GM23338 (cell line): ENCODE data around the gene RCAN3. TPM values are rescaled to one million over a fixed set of nuclear protein-coding genes. Genes with fewer than 3 reads are reported as not detected.

Experiments
- ATAC-seq: fragments of 200-7000 bp; cut with Tn5 transposase; 3 replicates; pipeline ENCODE4 v1.9.1; 2020
- DNase-seq: peaks from one replicate; pipeline ENCODE4 v3.0.0-alpha.2; 2015; ENCODE audit warnings: low spot score
- H2AFZ ChIP-seq: fragments of 200-600 bp; sonication (generic); 2 replicates; pipeline ENCODE4 v1.8.0; 2016; ENCODE audit warnings: antibody characterized with exemption, mild to moderate bottlenecking, moderate library complexity
- H3F3A ChIP-seq: fragments of 200-600 bp; sonication (generic); replicated peaks from 2 replicates; pipeline ENCODE4 v1.8.0; 2017; ENCODE audit warnings: antibody characterized with exemption, mixed run types, low read depth
- H3K27ac ChIP-seq: fragments of 200-600 bp; sonication (generic); 2 replicates; pipeline ENCODE4 v1.6.1; 2016; ENCODE audit warnings: low read depth
- H3K27me3 ChIP-seq: fragments of 200-600 bp; sonication (generic); 2 replicates; pipeline ENCODE4 v1.8.0; 2016; ENCODE audit warnings: mild to moderate bottlenecking, mixed run types, moderate library complexity; ENCODE audit not compliant: insufficient read depth
- H3K36me3 ChIP-seq: fragments of 200-600 bp; sonication (generic); 2 replicates; pipeline ENCODE4 v1.8.0; 2016; ENCODE audit warnings: mild to moderate bottlenecking; ENCODE audit not compliant: insufficient read depth
- H3K4me1 ChIP-seq: fragments of 200-600 bp; sonication (generic); 2 replicates; pipeline ENCODE4 v1.8.0; 2016; ENCODE audit warnings: mild to moderate bottlenecking, moderate library complexity; ENCODE audit not compliant: insufficient read depth
- H3K4me2 ChIP-seq: fragments of 200-600 bp; sonication (generic); 2 replicates; pipeline ENCODE4 v1.7.1; 2017; ENCODE audit warnings: mixed run types
- H3K4me3 ChIP-seq: fragments of 200-600 bp; sonication (generic); 2 replicates; pipeline ENCODE4 v1.6.1; 2016; ENCODE audit warnings: mixed run types
- H3K79me2 ChIP-seq: fragments of 200-600 bp; sonication (generic); replicated peaks from 2 replicates; pipeline ENCODE4 v1.8.0; 2017; ENCODE audit warnings: mild to moderate bottlenecking; ENCODE audit not compliant: insufficient read depth
- H3K9me2 ChIP-seq: fragments of 200-600 bp; sonication (generic); 2 replicates; pipeline ENCODE4 v1.8.0; 2017; ENCODE audit not compliant: insufficient read depth
- H4K20me1 ChIP-seq: fragments of 200-600 bp; sonication (generic); replicated peaks from 2 replicates; pipeline ENCODE4 v1.8.0; 2017; ENCODE audit warnings: mild to moderate bottlenecking; ENCODE audit not compliant: insufficient read depth
- H3K27ac Mint-ChIP-seq: 2 replicates; pipeline ENCODE4 v1.8.0; 2020; ENCODE audit warnings: inconsistent platforms, mild to moderate bottlenecking, moderate library complexity, mixed read lengths
- H3K27me3 Mint-ChIP-seq: 3 replicates; pipeline ENCODE4 v1.8.0; 2022; ENCODE audit warnings: low read depth, mild to moderate bottlenecking, moderate library complexity, mixed read lengths, inconsistent platforms; ENCODE audit not compliant: insufficient read depth, poor library complexity
- H3K36me3 Mint-ChIP-seq: 3 replicates; pipeline ENCODE4 v1.8.0; 2021; ENCODE audit warnings: low read depth, mild to moderate bottlenecking, inconsistent platforms, moderate library complexity, mixed read lengths
- H3K4me1 Mint-ChIP-seq: 3 replicates; pipeline ENCODE4 v1.8.0; 2020; ENCODE audit warnings: mild to moderate bottlenecking, inconsistent platforms, mixed read lengths
- H3K4me3 Mint-ChIP-seq: 3 replicates; pipeline ENCODE4 v1.8.0; 2021; ENCODE audit warnings: moderate library complexity, mild to moderate bottlenecking, inconsistent platforms, mixed read lengths
- H3K9me3 Mint-ChIP-seq: 3 replicates; pipeline ENCODE4 v1.8.0; 2020; ENCODE audit warnings: moderate library complexity, mild to moderate bottlenecking, inconsistent platforms, mixed read lengths
- CREB1 ChIP-seq: fragments of 250-450 bp; sonication (Bioruptor Pico); IDR thresholded peaks from 2 replicates; pipeline ENCODE4 v1.5.0; 2020; ENCODE audit warnings: low read depth, mild to moderate bottlenecking, moderate library complexity
- CTCF ChIP-seq, 2 experiments: fragments of 200-600 bp in 1 of 2; sonication (generic) in 1 of 2; conservative IDR thresholded peaks; 2 replicates each; pipeline versions ENCODE4 v1.5.1 to v1.6.1; 2016 to 2017; ENCODE audit warnings: antibody characterized with exemption in 2 of 2, low read depth in 2 of 2, mild to moderate bottlenecking in 2 of 2, moderate library complexity in 1 of 2
- ETS1 ChIP-seq: IDR thresholded peaks from 2 replicates; pipeline ENCODE4 v1.6.1; 2016; ENCODE audit warnings: antibody characterized with exemption
- EZH2 ChIP-seq: fragments of 200-600 bp; sonication (generic); IDR thresholded peaks from one replicate; pipeline ENCODE4 v1.8.0; 2017; ENCODE audit warnings: antibody characterized with exemption, mild to moderate bottlenecking, low read depth; ENCODE audit not compliant: unreplicated experiment
- JUNB ChIP-seq: IDR thresholded peaks from one replicate; pipeline ENCODE4 v1.6.1; 2016; ENCODE audit warnings: antibody characterized with exemption; ENCODE audit not compliant: unreplicated experiment
- NANOG ChIP-seq: IDR thresholded peaks from 2 replicates; pipeline ENCODE4 v1.6.1; 2016; ENCODE audit warnings: antibody characterized with exemption, borderline replicate concordance
- POLR2AphosphoS5 ChIP-seq: IDR thresholded peaks from 2 replicates; pipeline ENCODE4 v1.6.1; 2016; ENCODE audit warnings: antibody characterized with exemption, low read depth
- STAT1 ChIP-seq: IDR thresholded peaks from one replicate; pipeline ENCODE4 v1.6.1; 2016; ENCODE audit warnings: antibody characterized with exemption; ENCODE audit not compliant: unreplicated experiment
- ZNF114 ChIP-seq: fragments of 250-450 bp; sonication (Bioruptor Pico); IDR thresholded peaks from 2 replicates; pipeline ENCODE4 v1.5.0; 2020; ENCODE audit warnings: mild to moderate bottlenecking, moderate library complexity
- polyA plus RNA-seq: library from polyadenylated mRNA; unstranded; fragments of >200 nt; fragmentation: Nextera tagmentation; extraction: Ambion mirVana; gene quantifications from 2 replicates; pipeline ENCODE4 v1.2.1, GENCODE V29; 2016
- total RNA-seq: library from RNA; depleted of rRNA; stranded (reverse); fragments of >200 nt; shearing (Covaris generic); gene quantifications from 2 replicates; pipeline ENCODE4 v1.2.3, GENCODE V29; 2014

Gene RCAN3
- total and polyA plus RNA-seq, 2 experiments from 2014 or later = 8.9 to 11.2 TPM

GRCh38 chr1:24500448-24501048 lies 2.1 kb upstream of the RCAN3 start:
- Mint-ChIP-seq H3K36me3 (peaks cover 2% of the 10 kb centered on the region; the same call in 1 of the 3 replicates), H3K27ac (no peak overlapping the region), H3K4me1 (peaks cover 30% of the 10 kb centered on the region), H3K27me3 (peaks cover 8% of the 10 kb centered on the region), H3K9me3 (peaks cover 3% of the 10 kb centered on the region; the same call in 1 of the 3 replicates), H3K4me3 (no peak overlapping the region)
- Histone ChIP-seq H4K20me1 (no peaks in the 10 kb centered on the region), H3K4me2 (no peak overlapping the region), H3K4me1 (peaks cover 19% of the 10 kb centered on the region), H3F3A (0 out of 2 replicates have a peak, but pooled peaks cover 3% of the 10 kb centered on the region), H3K36me3 (no peaks in the 10 kb centered on the region), H2AFZ (peak overlapping the region; percentile 99), H3K4me3 (no peak overlapping the region), H3K27me3 (peaks cover 7% of the 10 kb centered on the region), H3K9me2 (no peaks in the 10 kb centered on the region), H3K79me2 (peaks cover 2% of the 10 kb centered on the region; the same call in 1 of the 2 replicates), H3K27ac (no peak overlapping the region)
- no peak for ATAC-seq
- no peak for DNase-seq
- TF ChIP-seq STAT1 (no peak), CREB1 (CRISPR knock-in tag) (no peak)

- Histone ChIP-seq H3K4me2 (peak overlapping the region; percentile 91), H3K4me3 (peak overlapping the region; percentile 96), H3K27me3 (peaks cover 7% of the 10 kb centered on the region), H4K20me1 (no peaks in the 10 kb centered on the region), H3F3A (0 out of 2 replicates have a peak, but pooled peaks cover 3% of the 10 kb centered on the region), H3K36me3 (no peaks in the 10 kb centered on the region), H2AFZ (peak overlapping the region; percentile 99), H3K79me2 (peaks cover 10% of the 10 kb centered on the region; the same call in 1 of the 2 replicates), H3K4me1 (peaks cover 29% of the 10 kb centered on the region), H3K27ac (no peak overlapping the region), H3K9me2 (no peaks in the 10 kb centered on the region)
- no peak overlapping the region for H3K27ac Mint-ChIP-seq
- peaks cover 37% of the 10 kb centered on the region for H3K4me1 Mint-ChIP-seq
- no peak for ATAC-seq
- H3K36me3 Mint-ChIP-seq = peaks cover 2% of the 10 kb centered on the region; the same call in 1 of the 3 replicates
- H3K9me3 Mint-ChIP-seq = peaks cover 3% of the 10 kb centered on the region; the same call in 1 of the 3 replicates
- peak; percentile 46 for DNase-seq
- TF ChIP-seq NANOG (no peak), EZH2 (no peak), ETS1 (no peak), CREB1 (CRISPR knock-in tag) (no peak), JUNB (no peak), ZNF114 (CRISPR knock-in tag) (no peak), CTCF (conservative IDR thresholded peaks at IDR 0.05; ENCODE audit: low read depth in 2 of 2) (no peak), POLR2AphosphoS5 (no peak)
- peaks cover 8% of the 10 kb centered on the region for H3K27me3 Mint-ChIP-seq
- H3K4me3 Mint-ChIP-seq = peak overlapping the region; percentile 83
Measured at GRCh38 chr1:24501371-24502064, 1.1 kb upstream of the RCAN3 start.
